Endothelial cell of umbilical vein (primary cell): Measurements from ENCODE around the gene SPTA1. TPM values are rescaled to one million over a fixed set of nuclear protein-coding genes. Genes with fewer than 3 reads are reported as not detected.

Experiments
- BruUV-seq: library from RNA; stranded (reverse); fragments of 400-500 nt; replicated peaks from 2 replicates; lab custom pipeline; 2021; lab: Mats Ljungman, UMichigan
- CTCF ChIA-PET: fragments of 300-600, 350-600 bp; sonication (Branson Sonifier 250); formaldehyde crosslinking; loops from one replicate; lab custom pipeline; 2021; ENCODE audit warnings: antibody characterized with exemption, inconsistent platforms; lab: Charles Lee
- POLR2A ChIA-PET: fragments of 300-600, 350-600 bp; sonication (Branson Sonifier 250); formaldehyde crosslinking; loops from one replicate; lab custom pipeline; 2021; ENCODE audit warnings: antibody characterized with exemption, inconsistent platforms; lab: Charles Lee
- DNase-seq: peaks from one replicate; pipeline ENCODE4 v3.0.0-alpha.2; 2011; ENCODE audit warnings: low read depth, low spot score
- FAIRE-seq: peaks from 2 replicates; lab custom pipeline; 2011; peaks lifted over from hg19 to GRCh38; lab: Jason Lieb, UNC
- H2AFZ ChIP-seq: 2 replicates; pipeline ENCODE4 v1.6.0; 2012; ENCODE audit warnings: low read depth, low read length, control low read depth, inconsistent platforms
- H3K27ac ChIP-seq: 2 replicates; pipeline ENCODE4 v1.5.1; 2011; ENCODE audit warnings: low read depth, mild to moderate bottlenecking, control low read depth, low read length, moderate library complexity; ENCODE audit not compliant: insufficient read depth
- H3K27me3 ChIP-seq, 2 experiments: 2 replicates each; pipeline versions ENCODE4 v1.6.0 to v1.6.1; 2011; ENCODE audit warnings: low read length in 2 of 2, mixed read lengths in 1 of 2; ENCODE audit not compliant: control insufficient read depth in 2 of 2, insufficient read depth in 2 of 2
- H3K36me3 ChIP-seq, 2 experiments: 2 replicates in 1 of 2; 3 replicates in 1 of 2; pipeline ENCODE4 v1.5.1; 2011; ENCODE audit warnings: low read length in 2 of 2, mild to moderate bottlenecking in 1 of 2, moderate library complexity in 1 of 2; ENCODE audit not compliant: control insufficient read depth in 2 of 2, insufficient read depth in 2 of 2; ENCODE audit errors: extremely low read depth in 1 of 2
- H3K4me1 ChIP-seq: 3 replicates; pipeline ENCODE4 v1.5.1; 2011; ENCODE audit warnings: mild to moderate bottlenecking, low read length; ENCODE audit not compliant: control insufficient read depth, insufficient read depth; ENCODE audit errors: extremely low read depth
- H3K4me2 ChIP-seq: 2 replicates; pipeline ENCODE4 v1.6.1; 2011; ENCODE audit warnings: low read length, control low read depth, mixed read lengths; ENCODE audit not compliant: insufficient read depth
- H3K4me3 ChIP-seq, 3 experiments: fragments of 200-600 bp in 1 of 3; sonication (generic), shearing (Covaris generic) in 1 of 3; replicated peaks in 1 of 3; 2 replicates each; pipeline ENCODE4 v1.5.1; 2011 to 2016; ENCODE audit warnings: control low read depth in 3 of 3, low read length in 3 of 3, mild to moderate bottlenecking in 2 of 3, inconsistent platforms in 1 of 3, low read depth in 1 of 3, moderate library complexity in 1 of 3; ENCODE audit not compliant: insufficient read depth in 1 of 3
- H3K79me2 ChIP-seq: 2 replicates; pipeline ENCODE4 v1.6.0; 2012; ENCODE audit warnings: low read length, inconsistent platforms; ENCODE audit not compliant: control insufficient read depth, insufficient read depth
- H3K9ac ChIP-seq: replicated peaks from 2 replicates; pipeline ENCODE3; 2011; ENCODE audit warnings: low read length, control low read depth; ENCODE audit not compliant: insufficient read depth; ENCODE audit errors: extremely low read depth
- H3K9me1 ChIP-seq: replicated peaks from 3 replicates; pipeline ENCODE4 v1.6.0; 2011; ENCODE audit warnings: mild to moderate bottlenecking, low read length; ENCODE audit not compliant: control insufficient read depth, insufficient read depth; ENCODE audit errors: extremely low read depth
- H3K9me3 ChIP-seq: replicated peaks from 2 replicates; pipeline ENCODE4 v1.5.1; 2012; ENCODE audit warnings: low read length, inconsistent platforms; ENCODE audit not compliant: control insufficient read depth, insufficient read depth
- H4K20me1 ChIP-seq: replicated peaks from 2 replicates; pipeline ENCODE3; 2011; ENCODE audit warnings: mild to moderate bottlenecking, low read length; ENCODE audit not compliant: control insufficient read depth, insufficient read depth; ENCODE audit errors: extremely low read depth
- EZH2 ChIP-seq: IDR thresholded peaks from 2 replicates; pipeline ENCODE4 v1.6.1; 2012; ENCODE audit warnings: borderline replicate concordance, low read depth, mild to moderate bottlenecking, moderate library complexity, low read length, inconsistent platforms; ENCODE audit not compliant: severe bottlenecking
- FOS ChIP-seq: IDR thresholded peaks from 2 replicates; pipeline ENCODE4 v1.6.1; 2011; ENCODE audit warnings: mild to moderate bottlenecking, low read length, moderate library complexity, borderline replicate concordance; ENCODE audit not compliant: insufficient read depth
- GATA2 ChIP-seq: IDR thresholded peaks from 2 replicates; pipeline ENCODE4 v1.7.0; 2011; ENCODE audit warnings: low read depth, mild to moderate bottlenecking, moderate library complexity, mixed read lengths, low read length; ENCODE audit not compliant: insufficient read length, insufficient read depth
- JUN ChIP-seq: IDR thresholded peaks from 2 replicates; pipeline ENCODE4 v1.6.1; 2011; ENCODE audit warnings: borderline replicate concordance, low read depth; ENCODE audit not compliant: insufficient read length, insufficient read depth
- MAX ChIP-seq: IDR thresholded peaks from 2 replicates; pipeline ENCODE4 v1.6.1; 2011; ENCODE audit not compliant: insufficient read depth, insufficient read length
- MYC ChIP-seq: IDR thresholded peaks from one replicate; pipeline ENCODE4 v1.6.1; 2011; ENCODE audit warnings: mild to moderate bottlenecking, low read depth, low read length
- POLR2A ChIP-seq: IDR thresholded peaks from 2 replicates; pipeline ENCODE4 v1.6.1; 2012; ENCODE audit warnings: low read depth, mild to moderate bottlenecking, control low read depth, low read length
- POLR2AphosphoS5 ChIP-seq: IDR thresholded peaks from 2 replicates; pipeline ENCODE4 v1.6.1; 2012; ENCODE audit warnings: low read depth, mild to moderate bottlenecking, control low read depth, low read length, moderate library complexity; ENCODE audit not compliant: insufficient read depth
- dilution Hi-C: fragments of 300-500 bp; cut with MboI; formaldehyde crosslinking; loops from one replicate; pipeline ENCODE4 v1.15.0; 2019; ENCODE audit warnings: low sequenced_read_pairs; ENCODE audit not compliant: extremely low pct_ligation_motif_present
- intact Hi-C: fragments of 100-400 bp; cut with micrococcal nuclease; formaldehyde crosslinking; loops from one replicate; pipeline ENCODE4 v1.10.0; 2022
- polyA plus RNA-seq, 4 experiments: library from polyadenylated mRNA; depleted of rRNA in 3 of 4; stranded (reverse) in 3 of 4; unstranded in 1 of 4; fragments of >200 nt; gene quantifications; 2 replicates each; pipeline versions ENCODE4 v1.2.1 to v1.2.3, GENCODE V29; 2011 to 2012; ENCODE audit warnings: missing spikeins in 1 of 4
- total RNA-seq: library from RNA; stranded (reverse); gene quantifications from 2 replicates; pipeline ENCODE4 v1.2.3, GENCODE V29; 2021
- TF ChIP-seq, protein P1 (sequence below), 2 donors: IDR thresholded peaks; 1 replicate in 1 of 2; 2 replicates in 1 of 2; pipeline ENCODE4 v1.5.1; 2011; ENCODE audit warnings: low read length in 2 of 2, mild to moderate bottlenecking in 2 of 2, moderate library complexity in 2 of 2, control low read depth in 1 of 2, inconsistent platforms in 1 of 2, low read depth in 1 of 2; ENCODE audit not compliant: insufficient read depth in 1 of 2; ENCODE audit errors: extremely low read depth in 1 of 2

SPTA1 gene
- total and polyA plus RNA-seq, 2 donors (not counting 3 experiments of a cell fraction or from before 2014, with no cell fraction given): 0.01 to 0.84 TPM

- FAIRE-seq (no peak), DNase-seq (no peak)
- Histone ChIP-seq H2AFZ (no peak overlapping the region), H3K9me1 (no peaks in the 10 kb centered on the region), H3K9ac (no peak overlapping the region), H3K4me1 (no peaks in the 10 kb centered on the region), H3K4me2 (no peak overlapping the region), H3K9me3 (no peaks in the 10 kb centered on the region), H4K20me1 (no peaks in the 10 kb centered on the region), H3K79me2 (no peaks in the 10 kb centered on the region), H3K27me3 (no peaks in the 10 kb centered on the region), H3K36me3 (no peaks in the 10 kb centered on the region), H3K4me3 (no peak overlapping the region), H3K27ac (no peak overlapping the region)
- intact Hi-C loops (no loop called here), dilution Hi-C loops (no loop called here)
- ChIA-PET POLR2A (no interaction called here), CTCF (no interaction called here)
- BruUV-seq: no TSS peak
- no peak for TF ChIP-seq POLR2A
- no peak for TF ChIP-seq GATA2
- no peak for TF ChIP-seq JUN
- no peak for TF ChIP-seq POLR2AphosphoS5
- TF ChIP-seq MYC: no peak
- no peak for TF ChIP-seq FOS
- TF ChIP-seq EZH2: no peak
- TF ChIP-seq, protein P1, sequence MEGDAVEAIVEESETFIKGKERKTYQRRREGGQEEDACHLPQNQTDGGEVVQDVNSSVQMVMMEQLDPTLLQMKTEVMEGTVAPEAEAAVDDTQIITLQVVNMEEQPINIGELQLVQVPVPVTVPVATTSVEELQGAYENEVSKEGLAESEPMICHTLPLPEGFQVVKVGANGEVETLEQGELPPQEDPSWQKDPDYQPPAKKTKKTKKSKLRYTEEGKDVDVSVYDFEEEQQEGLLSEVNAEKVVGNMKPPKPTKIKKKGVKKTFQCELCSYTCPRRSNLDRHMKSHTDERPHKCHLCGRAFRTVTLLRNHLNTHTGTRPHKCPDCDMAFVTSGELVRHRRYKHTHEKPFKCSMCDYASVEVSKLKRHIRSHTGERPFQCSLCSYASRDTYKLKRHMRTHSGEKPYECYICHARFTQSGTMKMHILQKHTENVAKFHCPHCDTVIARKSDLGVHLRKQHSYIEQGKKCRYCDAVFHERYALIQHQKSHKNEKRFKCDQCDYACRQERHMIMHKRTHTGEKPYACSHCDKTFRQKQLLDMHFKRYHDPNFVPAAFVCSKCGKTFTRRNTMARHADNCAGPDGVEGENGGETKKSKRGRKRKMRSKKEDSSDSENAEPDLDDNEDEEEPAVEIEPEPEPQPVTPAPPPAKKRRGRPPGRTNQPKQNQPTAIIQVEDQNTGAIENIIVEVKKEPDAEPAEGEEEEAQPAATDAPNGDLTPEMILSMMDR (IDR thresholded peaks at IDR 0.05; ENCODE audit: extremely low read depth in 1 of 2, insufficient read depth in 1 of 2, low read depth in 1 of 2, low read length in 2 of 2): no peak
- TF ChIP-seq MAX: no peak
These were observed 29.8 kb upstream of the SPTA1 start for GRCh38 chr1:158716335-158716734.
